Left cardiac atrium (tissue), 4 donors: ENCODE results near the gene STOML3. TPM values are rescaled to one million over a fixed set of nuclear protein-coding genes. Genes with fewer than 3 reads are reported as not detected.

Source experiments
- ATAC-seq, 2 donors: fragments of 200-7000 bp; cut with Tn5 transposase; one replicate each; pipeline ENCODE4 v1.9.1; 2020; ENCODE audit warnings: mild to moderate bottlenecking in 2 of 2, moderate library complexity in 2 of 2
- DNase-seq: peaks from one replicate; pipeline ENCODE4 v3.0.0-alpha.2; 2020
- intact Hi-C, 2 donors: fragments of 100-400 bp; cut with DNase I; formaldehyde crosslinking; loops; one replicate each; pipeline versions ENCODE4 v1.14.1 to v1.15.1; 2022 to 2023
- long read RNA-seq: library from polyadenylated mRNA; unstranded; transcript quantifications from one replicate; pipeline ENCODE4 v2.0.0, GENCODE V29; 2021
- total RNA-seq, 2 donors: library from RNA; stranded (reverse); fragmentation: NEBNext Ultra II Directional; extraction: Animal tissue kit (Norgen Biotek cat#: 25700); gene quantifications; one replicate each; pipeline ENCODE4 v1.2.1, GENCODE V29; 2021
- donor health status: DM: no; HTN: yes; CAD: no.
- donor health status: DM: no; HTN: yes; CAD: no; lungs with severe emphysema.
- donor health status: DM: yes; HTN: yes; CAD: no.
- donor health status: Dilated cardiomyopathy.

STOML3 gene, protein sequence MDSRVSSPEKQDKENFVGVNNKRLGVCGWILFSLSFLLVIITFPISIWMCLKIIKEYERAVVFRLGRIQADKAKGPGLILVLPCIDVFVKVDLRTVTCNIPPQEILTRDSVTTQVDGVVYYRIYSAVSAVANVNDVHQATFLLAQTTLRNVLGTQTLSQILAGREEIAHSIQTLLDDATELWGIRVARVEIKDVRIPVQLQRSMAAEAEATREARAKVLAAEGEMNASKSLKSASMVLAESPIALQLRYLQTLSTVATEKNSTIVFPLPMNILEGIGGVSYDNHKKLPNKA
- total RNA-seq = not detected
- long read RNA-seq = 0 reads

DNA sequence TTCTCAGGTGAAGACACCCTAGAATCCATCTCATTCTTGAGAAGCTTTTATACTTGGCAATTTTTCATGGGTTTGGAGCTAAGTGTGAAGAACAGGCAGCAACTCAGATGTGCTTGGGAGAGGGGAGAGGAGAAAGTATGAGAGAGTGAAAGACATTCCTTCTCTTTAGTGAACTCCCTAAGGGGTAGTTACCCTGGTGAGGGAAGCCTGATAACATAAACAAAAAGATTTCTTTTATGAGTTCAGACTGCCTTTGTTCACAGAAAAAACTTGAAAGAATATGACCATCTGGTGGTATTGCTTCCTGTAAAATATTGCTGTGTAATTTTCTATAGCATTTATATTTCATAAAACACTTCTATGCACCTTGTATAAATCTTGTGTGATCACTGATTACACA, at the start of gene STOML3:
Gene STOML3 (minus strand): TSS at position 139 of the 400 bp plus-strand sequence. CDS start 110 bp downstream, at position 29.
- no peak for ATAC-seq
- intact Hi-C loops = no loop called here
- no peak for DNase-seq

DNA sequence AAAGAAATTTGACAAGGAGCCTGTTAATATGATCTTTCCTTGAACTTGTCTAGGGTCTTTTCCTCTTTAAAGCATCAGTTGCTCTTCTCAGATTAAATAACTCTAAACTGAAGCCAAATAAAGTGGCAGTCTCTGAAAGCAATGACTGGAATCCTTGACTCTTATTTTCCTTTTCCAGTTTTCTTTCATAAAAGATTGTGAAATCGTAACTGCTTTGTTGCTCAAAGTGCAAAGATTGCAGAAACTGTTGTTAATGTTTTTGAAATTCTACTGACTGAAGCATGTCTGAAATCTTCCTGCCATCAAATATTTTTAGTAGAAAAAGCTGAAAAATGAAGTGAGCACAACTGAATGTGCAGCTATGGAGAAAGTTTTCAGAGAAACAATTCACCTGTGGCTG, 49.6 kb upstream of the STOML3 start:
- DNase-seq (no peak), ATAC-seq (no peak)
- intact Hi-C loops = no loop called here

GRCh38 chr13:39039041-39039440, 48.4 kb upstream of the STOML3 start:
- intact Hi-C loops = no loop called here
- DNase-seq (no peak), ATAC-seq (no peak)

DNA sequence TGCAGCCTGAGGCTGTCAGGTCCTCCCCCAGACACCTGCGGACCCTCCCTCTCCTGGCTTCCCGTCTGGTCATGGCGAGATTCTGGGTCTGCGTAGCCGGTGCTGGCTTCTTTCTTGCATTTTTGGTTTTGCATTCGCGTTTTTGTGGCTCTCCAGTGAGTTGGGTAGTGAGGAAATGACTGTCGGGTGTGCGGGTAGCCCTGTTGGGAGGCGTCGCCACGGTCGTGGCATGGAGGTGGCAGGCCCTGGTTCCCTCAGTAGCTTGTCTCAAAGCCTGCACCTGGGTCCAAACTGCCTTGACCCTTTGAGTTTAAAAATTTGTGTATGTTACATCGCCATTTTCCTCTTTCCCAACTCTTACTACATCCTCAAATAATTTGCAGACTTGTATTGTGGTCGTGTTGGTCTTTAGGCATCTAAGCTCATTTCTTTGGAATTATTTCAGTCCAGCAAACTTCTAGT, 48.0 kb upstream of the STOML3 start:
- ATAC-seq (peak; percentile 7 to 34), DNase-seq (peak; percentile 28)
- intact Hi-C loops = no loop called here

DNA sequence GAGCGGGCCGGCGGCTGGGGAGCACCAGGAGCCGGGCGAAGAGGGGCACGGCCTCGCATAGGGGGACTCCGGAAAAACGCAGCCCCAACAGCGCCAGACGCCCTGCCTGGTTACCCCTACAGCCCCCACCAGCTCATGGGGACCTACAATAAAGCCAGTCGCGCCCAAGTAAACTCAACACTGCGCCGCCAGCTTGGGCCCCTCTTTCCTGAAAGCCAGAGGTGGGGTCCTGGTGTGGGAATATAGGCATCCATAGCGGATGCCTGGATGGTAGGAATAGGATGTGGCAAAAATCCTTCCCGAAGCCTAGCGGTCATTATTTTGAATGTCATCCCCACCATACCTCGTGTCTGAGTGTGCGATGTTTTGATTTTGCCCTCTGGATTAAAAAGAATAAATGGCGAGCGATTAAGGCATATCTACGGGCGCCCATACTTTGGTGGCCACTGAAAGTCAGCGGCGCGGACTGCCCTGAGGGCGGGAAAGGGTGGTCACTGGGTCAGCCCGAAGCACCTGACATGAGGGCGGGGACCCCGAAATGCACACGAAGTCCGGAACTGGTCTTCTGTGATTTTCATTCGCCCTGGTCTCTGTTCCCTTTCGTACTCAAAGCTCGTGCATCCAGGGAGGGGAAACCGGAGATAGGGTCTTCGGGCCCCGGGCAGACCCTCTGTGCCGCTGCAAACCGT, 47.4 kb upstream of the STOML3 start, which contains the start of the genes NHLRC3 and PROSER1:
Gene NHLRC3 (plus strand): TSS at position 577 of the 689 bp plus-strand sequence. CDS start 184 bp downstream, outside the sequence.
Gene PROSER1 (minus strand): TSS at position 210 of the 689 bp plus-strand sequence. CDS start 847 bp downstream, outside the sequence.
- DNase-seq = peak; percentile 92
- intact Hi-C loops = no loop called here
- ATAC-seq = peak; percentile 96 to 98

DNA sequence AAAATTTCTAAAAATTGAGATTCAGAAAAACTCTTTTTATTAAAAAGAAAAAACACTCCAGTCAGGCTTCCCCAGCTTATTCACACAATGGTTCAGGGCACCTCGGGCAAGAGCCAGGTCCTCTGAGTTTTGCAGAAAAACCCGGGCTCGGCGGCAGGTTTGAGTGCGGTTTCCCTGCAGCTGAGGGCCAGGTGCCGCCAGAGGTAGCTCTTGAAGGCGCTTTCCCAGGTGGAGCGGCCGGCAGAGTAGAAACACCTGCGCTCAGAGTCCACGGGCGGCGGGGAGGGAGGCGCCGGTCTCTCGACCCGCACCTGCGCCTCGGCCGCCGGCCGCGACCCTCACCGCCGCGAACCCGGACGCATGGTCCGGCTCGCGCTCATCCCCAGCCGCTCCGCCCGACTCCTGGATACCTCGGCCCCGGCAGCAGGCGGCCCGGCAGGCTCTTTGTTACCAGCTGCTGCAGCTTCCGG, 46.8 kb upstream of the STOML3 start:
- DNase-seq = no peak
- intact Hi-C loops = no loop called here

GRCh38 chr13:39036212-39036611, 45.6 kb upstream of the STOML3 start:
- ATAC-seq (no peak), DNase-seq (no peak)
- intact Hi-C loops = no loop called here

More for the DNA sequence above, 46.8 kb upstream of the STOML3 start:
- no peak for ATAC-seq

DNA sequence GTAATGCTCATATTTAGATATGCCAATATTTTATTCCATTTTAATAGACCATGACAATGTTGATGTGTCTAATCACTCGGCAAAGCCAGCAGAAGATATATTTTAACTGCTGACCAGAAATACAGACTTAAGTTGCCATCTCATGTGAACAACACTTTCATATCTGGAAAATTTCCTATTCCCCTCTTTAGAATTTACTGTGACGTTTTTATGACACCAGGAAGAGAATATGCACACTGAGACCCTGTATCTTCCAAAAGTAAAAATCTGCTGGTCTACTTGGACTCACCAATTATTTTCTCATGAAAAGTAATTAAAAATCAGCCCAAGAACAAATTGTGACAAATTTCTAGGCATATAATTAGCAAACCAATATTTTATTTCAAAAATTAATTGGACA, 45.2 kb upstream of the STOML3 start:
- intact Hi-C loops = no loop called here
- no peak for DNase-seq
- ATAC-seq = no peak

- intact Hi-C loops = no loop called here
Measured at GRCh38 chr13:39035204-39035603, 44.6 kb upstream of the STOML3 start.

GRCh38 chr13:39034085-39034484, 43.5 kb upstream of the STOML3 start:
- intact Hi-C loops = no loop called here
- no peak for DNase-seq
- ATAC-seq = no peak

More at GRCh38 chr13:39035204-39035603, 44.6 kb upstream of the STOML3 start:
- ATAC-seq = no peak
- DNase-seq = no peak

DNA sequence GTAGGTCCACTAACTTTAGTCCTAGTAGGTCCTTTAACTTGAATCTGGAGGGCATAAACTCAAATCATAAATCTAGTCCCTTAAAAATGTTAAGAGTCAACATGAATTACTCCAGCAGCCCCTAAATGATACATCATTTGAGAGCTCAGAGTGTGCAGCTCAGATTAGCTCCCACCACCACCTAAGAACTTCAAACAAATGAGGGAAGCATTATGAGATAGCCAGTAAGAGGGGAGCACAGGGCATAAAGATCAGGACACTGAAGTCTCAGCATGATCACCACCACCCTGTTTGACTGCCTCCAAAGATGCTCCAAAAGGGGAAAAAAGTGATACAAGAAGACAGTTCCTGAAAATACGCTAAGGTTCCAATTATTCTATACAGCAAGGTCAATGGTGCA, 41.5 kb upstream of the STOML3 start:
- DNase-seq (no peak), ATAC-seq (no peak)
- intact Hi-C loops = no loop called here

DNA sequence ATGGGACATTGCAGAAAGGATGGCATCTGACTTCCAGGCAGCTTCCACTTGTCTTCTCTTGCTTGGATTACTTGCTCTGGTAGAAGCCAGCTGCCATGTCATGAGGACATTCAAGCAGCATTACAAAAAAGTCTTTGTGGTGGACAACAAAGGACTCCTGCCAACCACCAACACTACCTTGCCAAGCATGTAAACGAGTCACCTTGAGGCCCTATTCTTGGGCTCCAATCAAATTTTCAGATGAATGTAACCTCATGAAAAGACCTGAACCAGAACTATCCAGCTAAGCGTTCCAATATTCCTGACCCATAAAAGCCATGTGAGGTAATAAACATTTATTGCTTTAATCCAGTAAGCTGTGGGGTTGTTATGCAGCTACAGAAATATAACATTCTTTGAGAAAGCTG, 34.8 kb upstream of the STOML3 start:
- no peak for ATAC-seq
- intact Hi-C loops = no loop called here
- no peak for DNase-seq

DNA sequence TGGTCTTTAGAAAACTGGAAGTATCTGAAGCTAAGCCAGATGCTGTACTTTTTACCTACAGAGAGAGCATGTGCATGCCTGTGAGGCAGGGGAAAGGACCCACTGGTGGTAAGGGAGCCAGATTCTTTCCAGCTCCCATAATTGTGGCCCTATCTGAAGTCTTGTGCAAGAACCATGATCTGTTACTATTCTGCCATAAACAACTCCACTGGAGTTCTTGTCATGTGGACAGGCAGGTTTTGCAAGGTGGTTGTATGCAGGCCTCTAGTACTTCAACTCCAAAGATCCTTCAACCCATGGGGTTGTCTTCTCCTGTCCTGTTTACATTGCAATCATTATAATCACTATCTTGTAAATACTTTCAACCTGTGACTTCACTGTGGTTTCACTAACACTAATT, 33.1 kb upstream of the STOML3 start:
- ATAC-seq = no peak
- DNase-seq = no peak
- intact Hi-C loops = no loop called here

GRCh38 chr13:39023316-39023715, 32.7 kb upstream of the STOML3 start:
- ATAC-seq (peak in 1 of 2 donors; percentile 54), DNase-seq (no peak)
- intact Hi-C loops = no loop called here

- intact Hi-C loops = no loop called here
- ATAC-seq = no peak
Measured at GRCh38 chr13:39020853-39021462, 30.3 kb upstream of the STOML3 start.

GRCh38 chr13:39016787-39017186, 26.2 kb upstream of the STOML3 start:
- intact Hi-C loops = no loop called here
- DNase-seq (no peak), ATAC-seq (peak in 1 of 2 donors; percentile 33)

More at GRCh38 chr13:39020853-39021462, 30.3 kb upstream of the STOML3 start:
- DNase-seq = no peak

- intact Hi-C loops = no loop called here
- ATAC-seq = no peak
- DNase-seq = no peak
Measured at GRCh38 chr13:39016087-39016486, 25.5 kb upstream of the STOML3 start.

DNA sequence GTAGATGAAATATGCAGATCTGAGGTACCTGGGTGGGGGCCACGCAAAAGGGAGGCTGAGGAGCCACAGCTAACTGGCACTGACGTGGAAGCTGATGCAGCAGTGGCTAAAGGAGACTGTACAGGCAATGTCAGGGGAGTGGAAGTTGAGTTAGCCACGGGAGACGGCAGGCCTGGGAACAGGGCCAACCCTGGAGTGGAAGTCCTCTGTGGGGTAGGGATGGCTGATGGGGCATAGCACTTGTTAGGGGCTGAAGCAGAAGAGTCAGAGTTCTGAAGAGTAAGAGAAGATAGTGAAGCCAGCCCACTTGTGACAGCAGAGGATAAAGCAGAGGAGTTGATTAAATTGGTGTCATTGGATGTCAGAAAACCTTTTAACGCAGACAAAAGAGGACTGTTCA, 22.8 kb upstream of the STOML3 start:
- DNase-seq (no peak), ATAC-seq (no peak)
- intact Hi-C loops = no loop called here

DNA sequence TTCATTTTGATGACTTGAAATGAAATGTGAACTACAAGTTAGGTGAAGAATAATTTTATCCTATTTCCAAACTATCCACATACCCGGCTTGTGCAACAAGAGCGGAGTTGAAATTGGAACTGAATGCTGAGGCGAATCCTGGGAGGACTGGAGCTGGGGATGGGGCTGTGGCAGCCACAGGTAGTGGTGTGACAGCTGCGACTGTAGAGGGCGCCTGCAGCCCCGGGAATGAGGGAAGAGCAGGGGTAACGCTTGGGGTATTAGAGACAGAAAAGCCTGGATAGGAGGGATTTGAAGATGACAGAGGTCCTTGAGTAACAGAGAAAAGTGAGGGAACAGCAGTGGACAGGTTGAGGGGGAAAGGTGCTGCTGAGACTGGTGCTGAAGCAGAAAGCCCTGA, 22.0 kb upstream of the STOML3 start:
- DNase-seq = no peak
- no peak for ATAC-seq
- intact Hi-C loops = no loop called here
